ENCODE results near the gene NPFFR1.
"Not testable (repeated sequence)": the region's sequence is repeated elsewhere in the genome, so short reads cannot be mapped to it uniquely, and the experiment has no call there.

The NPFFR1 gene

DNA sequence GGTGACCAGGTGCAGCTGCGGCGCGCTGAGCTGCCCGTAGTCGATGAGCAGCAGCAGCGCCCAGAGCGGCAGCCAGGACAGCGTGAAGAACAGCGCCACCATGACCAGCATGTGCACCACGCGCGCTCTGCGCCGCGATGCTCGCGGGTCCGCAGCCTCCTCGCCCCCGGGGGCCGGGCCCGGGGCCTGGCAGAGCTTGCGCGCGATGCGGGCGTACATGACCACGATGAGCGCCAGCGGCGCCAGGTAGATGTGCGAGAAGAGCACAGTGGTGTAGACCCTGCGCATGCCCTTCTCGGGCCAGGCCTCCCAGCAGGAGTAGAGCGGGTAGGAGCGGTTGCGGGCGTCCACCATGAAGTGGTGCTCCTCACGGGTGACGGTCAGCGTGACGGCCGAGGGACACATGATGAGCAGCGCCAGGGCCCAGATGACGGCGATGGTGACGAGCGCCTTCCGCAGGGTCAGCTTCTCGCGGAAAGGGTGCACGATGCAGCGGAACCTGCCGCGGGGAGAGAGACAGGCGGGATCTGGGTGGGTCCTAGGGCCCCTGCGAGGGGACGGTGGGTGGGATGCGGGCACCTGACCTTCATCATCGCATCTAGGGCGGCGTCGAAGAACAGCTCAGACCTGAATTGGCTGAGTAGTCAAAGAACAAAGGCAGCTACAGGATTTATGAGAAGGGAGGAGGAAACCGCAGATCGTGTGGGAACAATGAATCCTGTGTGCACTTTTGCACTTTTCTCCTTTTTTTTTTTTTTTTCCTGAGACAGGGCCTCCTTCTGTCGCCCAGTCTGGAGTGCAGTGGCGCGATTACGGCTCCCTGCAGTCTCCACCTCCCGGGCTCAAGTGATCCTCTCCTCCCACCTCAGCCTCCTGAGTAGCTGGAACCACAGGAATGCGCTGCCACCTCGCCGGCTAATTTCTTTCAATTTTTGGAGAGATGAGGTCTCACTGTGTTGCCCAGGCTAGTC, 28.2 kb downstream of the NPFFR1 start:
- no peak overlapping the region for H3K4me3 ChIP-seq (ENCODE audit: control insufficient read depth, low read depth, low read length)
- DNase-seq (ENCODE audit: low read depth): peak; percentile 33

DNA sequence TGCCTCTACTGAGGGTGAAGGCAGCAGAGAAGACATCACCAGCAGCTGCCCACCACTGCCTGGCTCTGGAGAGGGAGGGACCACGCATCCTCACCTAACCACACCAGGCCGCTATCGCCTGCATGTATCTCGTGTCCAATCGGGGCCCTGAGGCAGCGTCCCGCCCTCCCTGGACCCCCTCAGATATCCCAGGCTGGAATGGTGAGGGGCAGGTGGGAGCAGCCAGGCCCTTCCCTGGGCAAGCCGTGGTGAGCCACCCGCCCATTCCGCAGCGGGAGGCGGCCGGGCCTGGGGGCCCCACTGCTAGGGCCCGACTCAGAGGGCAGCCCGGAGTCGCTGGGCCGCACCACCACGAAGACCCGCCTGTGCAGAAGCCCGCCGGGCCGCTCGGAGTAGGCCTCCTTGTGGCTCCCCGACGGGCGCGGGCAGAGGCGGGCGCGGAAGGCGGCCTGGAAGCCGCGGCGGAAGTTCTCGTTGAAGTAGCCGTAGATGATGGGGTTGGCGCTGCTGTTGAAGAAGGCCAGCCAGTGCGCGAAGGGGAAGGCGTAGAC, 29.0 kb downstream of the NPFFR1 start:
- TF ChIP-seq, protein P1, sequence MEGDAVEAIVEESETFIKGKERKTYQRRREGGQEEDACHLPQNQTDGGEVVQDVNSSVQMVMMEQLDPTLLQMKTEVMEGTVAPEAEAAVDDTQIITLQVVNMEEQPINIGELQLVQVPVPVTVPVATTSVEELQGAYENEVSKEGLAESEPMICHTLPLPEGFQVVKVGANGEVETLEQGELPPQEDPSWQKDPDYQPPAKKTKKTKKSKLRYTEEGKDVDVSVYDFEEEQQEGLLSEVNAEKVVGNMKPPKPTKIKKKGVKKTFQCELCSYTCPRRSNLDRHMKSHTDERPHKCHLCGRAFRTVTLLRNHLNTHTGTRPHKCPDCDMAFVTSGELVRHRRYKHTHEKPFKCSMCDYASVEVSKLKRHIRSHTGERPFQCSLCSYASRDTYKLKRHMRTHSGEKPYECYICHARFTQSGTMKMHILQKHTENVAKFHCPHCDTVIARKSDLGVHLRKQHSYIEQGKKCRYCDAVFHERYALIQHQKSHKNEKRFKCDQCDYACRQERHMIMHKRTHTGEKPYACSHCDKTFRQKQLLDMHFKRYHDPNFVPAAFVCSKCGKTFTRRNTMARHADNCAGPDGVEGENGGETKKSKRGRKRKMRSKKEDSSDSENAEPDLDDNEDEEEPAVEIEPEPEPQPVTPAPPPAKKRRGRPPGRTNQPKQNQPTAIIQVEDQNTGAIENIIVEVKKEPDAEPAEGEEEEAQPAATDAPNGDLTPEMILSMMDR (conservative IDR thresholded peaks at IDR 0.05; ENCODE audit: control insufficient read depth, insufficient read depth, low read depth, low read length): no peak
- no peak overlapping the region for H3K4me3 ChIP-seq (ENCODE audit: control insufficient read depth, low read depth, low read length)
- DNase-seq (ENCODE audit: low read depth): no peak

More for the DNA sequence above, 28.2 kb downstream of the NPFFR1 start:
- TF ChIP-seq, protein P1 (conservative IDR thresholded peaks at IDR 0.05; ENCODE audit: control insufficient read depth, insufficient read depth, low read depth, low read length): no peak

DNA sequence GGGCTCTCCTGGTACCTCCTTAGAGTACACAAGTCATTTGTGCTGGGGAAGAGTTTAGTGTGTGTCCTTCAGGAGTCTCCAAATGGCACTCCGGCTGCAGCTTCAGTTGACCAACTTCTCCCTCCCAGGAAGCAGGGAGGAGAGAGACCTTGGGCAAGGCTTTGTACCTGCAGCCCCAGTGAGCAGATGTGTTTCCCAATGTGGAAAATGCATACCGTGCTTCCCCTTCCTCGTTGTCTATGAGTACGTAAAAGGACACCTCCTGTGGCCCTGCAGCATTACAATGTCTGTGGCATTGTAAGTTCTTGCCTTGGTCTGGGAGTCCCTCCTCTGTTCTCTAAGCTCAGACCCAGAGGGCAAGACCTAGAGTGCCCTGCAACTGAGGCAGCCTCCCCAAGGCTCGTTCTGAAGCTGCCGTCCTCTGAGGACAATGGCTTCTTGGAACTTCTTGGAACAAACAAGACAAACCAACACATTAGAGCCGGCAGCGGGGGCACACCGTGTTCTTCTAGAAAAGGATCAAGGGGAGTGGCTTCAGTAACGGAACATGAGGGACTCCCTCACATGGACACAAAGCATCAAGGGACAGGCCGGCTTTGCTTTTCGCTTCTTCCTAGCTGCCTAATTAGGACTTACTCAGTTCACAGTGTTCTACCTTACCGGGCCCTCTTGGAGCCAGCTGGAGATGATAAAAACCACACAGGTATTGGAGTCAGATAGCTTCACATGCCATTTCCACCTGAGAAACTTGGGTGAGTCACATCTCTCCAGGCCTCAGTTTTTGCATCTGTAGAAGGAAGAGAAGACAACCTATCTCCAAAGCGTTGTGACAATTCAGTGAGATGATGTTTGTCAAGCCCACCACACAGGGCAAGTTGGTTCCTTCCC, 29.7 kb downstream of the NPFFR1 start:
- TF ChIP-seq, protein P1 (conservative IDR thresholded peaks at IDR 0.05; ENCODE audit: control insufficient read depth, insufficient read depth, low read depth, low read length): no peak
- no peak overlapping the region for H3K4me3 ChIP-seq (ENCODE audit: control insufficient read depth, low read depth, low read length)
- no peak for DNase-seq (ENCODE audit: low read depth)

DNA sequence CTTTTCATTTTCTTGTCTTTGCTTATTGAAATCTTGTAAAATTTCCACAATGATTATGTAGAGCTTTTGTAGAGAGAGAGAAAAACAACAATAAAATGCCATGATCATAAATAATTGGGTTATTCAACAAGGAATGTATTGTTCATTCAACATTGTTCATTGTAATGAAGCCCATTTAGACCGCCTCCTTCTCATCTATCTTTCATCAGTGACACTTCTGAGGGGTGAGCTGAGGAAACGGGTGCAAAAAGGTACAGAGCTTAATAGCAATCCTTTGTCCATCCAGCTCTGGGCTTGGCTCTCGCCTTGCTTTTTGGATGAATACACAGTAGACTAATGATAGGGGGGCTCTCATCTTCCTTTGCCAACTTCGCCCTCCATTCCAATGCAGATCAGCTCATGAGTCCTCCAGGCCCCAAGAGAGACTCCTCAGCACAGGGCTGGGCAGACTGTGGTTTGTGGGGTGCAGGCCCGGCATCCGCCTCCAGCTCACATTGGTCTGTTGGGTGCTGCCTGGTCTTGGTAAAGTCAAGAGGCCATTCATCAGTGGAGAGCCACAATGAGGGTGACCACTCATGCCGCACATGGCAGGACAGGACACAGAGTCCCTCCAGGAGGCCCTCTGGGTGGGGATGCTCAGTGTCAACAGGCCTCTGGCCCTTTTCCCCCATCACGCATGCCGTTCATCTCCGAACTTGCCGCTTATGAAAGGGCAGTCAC, 32.7 kb downstream of the NPFFR1 start:
- TF ChIP-seq, protein P1 (conservative IDR thresholded peaks at IDR 0.05; ENCODE audit: control insufficient read depth, insufficient read depth, low read depth, low read length): no peak
- no peak overlapping the region for H3K4me3 ChIP-seq (ENCODE audit: control insufficient read depth, low read depth, low read length)
- no peak for DNase-seq (ENCODE audit: low read depth)

DNA sequence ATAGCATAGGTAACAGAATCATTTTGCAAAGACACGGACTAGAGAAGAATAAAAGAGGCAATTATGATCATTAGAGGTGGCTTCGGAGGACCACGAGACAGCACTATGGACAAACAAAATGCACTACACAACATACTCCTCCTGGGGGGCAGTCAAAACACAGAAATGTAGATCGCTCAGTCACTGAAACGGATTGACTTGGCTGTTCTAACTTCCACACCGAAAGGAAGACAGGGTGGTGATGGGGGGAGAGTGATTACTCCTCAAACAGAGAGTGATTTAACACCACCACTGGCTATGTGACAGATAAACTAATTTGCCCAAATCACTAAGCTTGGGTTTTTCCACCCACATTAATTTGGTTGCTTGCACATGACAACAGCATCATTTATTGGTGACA, 36.4 kb downstream of the NPFFR1 start:
- DNase-seq (ENCODE audit: low read depth): no peak
- H3K4me3 ChIP-seq (ENCODE audit: control insufficient read depth, low read depth, low read length): no peak overlapping the region
- TF ChIP-seq, protein P1 (conservative IDR thresholded peaks at IDR 0.05; ENCODE audit: control insufficient read depth, insufficient read depth, low read depth, low read length): no peak

DNA sequence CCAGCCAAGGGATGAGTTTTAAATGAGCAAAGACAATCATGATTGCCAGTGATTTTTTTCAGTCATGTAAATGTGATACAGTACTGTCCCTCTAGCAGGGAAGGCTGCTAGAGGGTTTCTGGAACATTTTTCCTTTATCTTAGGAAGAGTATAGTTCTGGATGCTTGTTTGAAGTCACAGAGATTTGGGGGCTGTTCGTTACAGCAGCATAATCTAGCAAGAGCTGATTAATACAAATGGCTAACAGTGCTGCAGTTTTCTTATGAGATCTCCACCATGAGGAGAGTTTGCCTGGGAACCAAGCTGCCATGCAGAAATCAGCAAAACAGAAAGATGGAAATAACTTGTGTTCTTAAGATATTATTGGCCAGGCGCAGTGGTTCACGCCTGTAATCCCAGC, 42.7 kb downstream of the NPFFR1 start:
- no peak for DNase-seq (ENCODE audit: low read depth)
- H3K4me3 ChIP-seq (ENCODE audit: control insufficient read depth, low read depth, low read length): no peak overlapping the region
- TF ChIP-seq, protein P1 (conservative IDR thresholded peaks at IDR 0.05; ENCODE audit: control insufficient read depth, insufficient read depth, low read depth, low read length): no peak

DNA sequence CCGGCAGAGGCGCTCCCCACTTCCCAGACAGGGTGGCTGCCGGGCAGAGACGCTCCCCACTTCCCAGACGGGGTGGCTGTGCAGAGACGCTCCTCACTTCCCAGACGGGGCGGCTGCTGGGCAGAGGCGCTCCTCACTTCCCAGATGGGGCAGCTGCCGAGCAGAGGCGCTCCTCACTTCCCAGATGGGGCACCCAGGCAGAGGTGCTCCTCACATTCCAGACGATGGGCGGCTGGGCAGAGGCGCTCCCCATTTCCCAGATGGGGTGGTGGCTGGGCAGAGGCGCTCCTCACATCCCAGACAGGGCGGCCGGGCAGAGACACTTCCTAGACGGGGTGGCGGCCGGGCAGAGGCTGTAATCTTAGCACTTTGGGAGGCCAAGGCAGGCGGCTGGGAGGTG, 43.8 kb downstream of the NPFFR1 start:
- not testable (repeated sequence) for H3K4me3 ChIP-seq (ENCODE audit: control insufficient read depth, low read depth, low read length); DNase-seq (ENCODE audit: low read depth)

DNA sequence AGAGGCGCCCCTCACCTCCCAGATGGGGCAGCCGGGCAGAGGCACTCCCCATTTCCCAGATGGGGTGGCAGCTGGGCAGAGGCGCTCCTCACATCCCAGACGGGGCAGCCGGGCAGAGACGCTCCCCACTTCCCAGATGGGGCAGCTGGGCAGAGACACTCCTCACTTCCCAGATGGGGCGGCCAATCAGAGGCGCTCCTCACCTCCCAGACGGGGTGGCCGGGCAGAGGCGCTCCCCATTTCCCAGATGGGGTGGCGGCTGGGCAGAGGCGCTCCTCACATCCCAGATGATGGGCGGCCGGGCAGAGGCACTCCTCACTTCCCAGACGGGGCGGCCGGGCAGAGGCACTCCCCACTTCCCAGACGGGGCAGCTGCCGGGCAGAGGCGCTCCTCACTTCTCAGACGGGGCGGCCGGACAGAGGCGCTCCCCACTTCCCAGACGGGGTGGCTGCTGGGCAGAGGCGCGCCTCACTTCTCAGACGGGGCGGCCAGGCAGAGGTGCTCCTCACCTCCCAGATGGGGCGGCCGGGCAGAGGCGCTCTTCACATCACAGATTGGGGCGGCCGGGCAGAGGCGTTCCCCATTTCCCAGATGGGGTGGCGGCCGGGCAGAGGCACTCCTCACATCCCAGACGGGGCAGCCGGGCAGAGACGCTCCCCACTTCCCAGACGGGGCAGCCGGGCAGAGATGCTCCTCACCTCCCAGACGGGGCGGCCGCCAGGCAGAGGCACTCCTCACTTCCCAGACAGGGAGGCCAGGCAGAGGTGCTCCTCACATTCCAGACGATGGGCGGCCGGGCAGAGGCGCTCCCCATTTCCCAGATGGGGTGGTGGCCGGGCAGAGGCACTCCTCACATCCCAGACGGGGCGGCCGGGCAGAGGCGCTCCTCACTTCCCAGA, 44.5 kb downstream of the NPFFR1 start:
- H3K4me3 ChIP-seq (ENCODE audit: control insufficient read depth, low read depth, low read length); DNase-seq (ENCODE audit: low read depth): not testable (repeated sequence)

Measured in fibroblast of mammary gland (primary cell).